SK-N-SH treated with all-trans-retinoic acid at 6 μM for 48 hours (cell line): ENCODE data around the gene SEMA5B.

Source experiments
- ARNTL ChIP-seq: fragments of 450-650 bp; formaldehyde crosslinking; IDR thresholded peaks from 2 replicates; pipeline ENCODE4 v1.5.0; 2020; ENCODE audit warnings: low read depth, mild to moderate bottlenecking, moderate library complexity, borderline replicate concordance
- CSDC2 ChIP-seq: fragments of 250-450 bp; sonication (Bioruptor Pico); IDR thresholded peaks from 2 replicates; pipeline ENCODE4 v1.5.0; 2020; ENCODE audit warnings: mild to moderate bottlenecking, moderate library complexity
- ISL1 ChIP-seq: fragments of 250-450 bp; sonication (Bioruptor Pico); IDR thresholded peaks from 2 replicates; pipeline ENCODE4 v2.1.2; 2022; ENCODE audit warnings: mild to moderate bottlenecking, moderate library complexity
- OSR1 ChIP-seq: fragments of 250-450 bp; sonication (Bioruptor Pico); IDR thresholded peaks from 2 replicates; pipeline ENCODE4 v1.8.0; 2022; ENCODE audit warnings: moderate library complexity, mild to moderate bottlenecking, inconsistent platforms
- RARB ChIP-seq: fragments of 250-450 bp; sonication (Bioruptor Pico); IDR thresholded peaks from 2 replicates; pipeline ENCODE4 v1.8.0; 2021; ENCODE audit warnings: mild to moderate bottlenecking, moderate library complexity
- ZC3H10 ChIP-seq: fragments of 250-450 bp; sonication (Bioruptor Pico); IDR thresholded peaks from 2 replicates; pipeline ENCODE4 v1.5.1; 2021; ENCODE audit warnings: mild to moderate bottlenecking, moderate library complexity
- ZFP3 ChIP-seq: fragments of 250-450 bp; sonication (Bioruptor Pico); IDR thresholded peaks from 2 replicates; pipeline ENCODE4 v1.5.0; 2020; ENCODE audit warnings: mild to moderate bottlenecking, moderate library complexity
- ZFP30 ChIP-seq: fragments of 450-650 bp; formaldehyde crosslinking; IDR thresholded peaks from 2 replicates; pipeline ENCODE4 v1.5.0; 2022; ENCODE audit warnings: mild to moderate bottlenecking, moderate library complexity
- ZNF565 ChIP-seq: fragments of 450-650 bp; formaldehyde crosslinking; conservative IDR thresholded peaks from 2 replicates; pipeline ENCODE4 v1.5.0; 2020; ENCODE audit warnings: low read depth, mild to moderate bottlenecking, moderate library complexity
- TF ChIP-seq, protein P1 (sequence below): fragments of 250-450 bp; sonication (Bioruptor Pico); IDR thresholded peaks from 2 replicates; pipeline ENCODE4 v1.5.1; 2021; ENCODE audit warnings: mild to moderate bottlenecking, moderate library complexity
- TF ChIP-seq, protein P2 (sequence below): fragments of 250-450 bp; sonication (Bioruptor Pico); IDR thresholded peaks from 2 replicates; pipeline ENCODE4 v1.8.0; 2021; ENCODE audit warnings: low read depth, mild to moderate bottlenecking, moderate library complexity, borderline replicate concordance

DNA sequence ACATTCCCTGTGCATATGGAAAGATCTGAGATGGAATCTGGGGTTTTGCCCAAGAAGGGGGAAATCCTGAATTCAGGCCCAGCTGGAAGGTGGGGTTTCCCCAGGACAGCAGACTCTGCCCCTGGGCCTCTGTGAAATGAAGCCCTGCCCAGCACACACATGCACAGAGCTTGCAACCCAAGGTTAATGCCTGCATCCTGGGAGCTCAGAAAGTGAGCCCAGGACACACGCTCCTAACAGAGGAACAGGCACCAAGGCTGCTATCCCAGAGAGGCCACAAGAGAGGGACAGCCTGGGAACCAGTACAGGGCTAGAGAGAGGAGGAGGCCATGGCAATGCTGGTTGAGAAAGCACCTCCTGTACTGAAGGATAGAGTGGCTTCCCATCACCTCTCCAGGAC, 16.1 kb downstream of the SEMA5B start:
- TF ChIP-seq ARNTL (no peak), OSR1 (CRISPR knock-in tag) (no peak), ZNF565 (no peak), ZC3H10 (CRISPR knock-in tag) (no peak), RARB (CRISPR knock-in tag) (no peak), CSDC2 (CRISPR knock-in tag) (no peak), ZFP3 (CRISPR knock-in tag) (no peak), ISL1 (CRISPR knock-in tag) (no peak), ZFP30 (CRISPR knock-in tag) (no peak)
- TF ChIP-seq, protein P1, sequence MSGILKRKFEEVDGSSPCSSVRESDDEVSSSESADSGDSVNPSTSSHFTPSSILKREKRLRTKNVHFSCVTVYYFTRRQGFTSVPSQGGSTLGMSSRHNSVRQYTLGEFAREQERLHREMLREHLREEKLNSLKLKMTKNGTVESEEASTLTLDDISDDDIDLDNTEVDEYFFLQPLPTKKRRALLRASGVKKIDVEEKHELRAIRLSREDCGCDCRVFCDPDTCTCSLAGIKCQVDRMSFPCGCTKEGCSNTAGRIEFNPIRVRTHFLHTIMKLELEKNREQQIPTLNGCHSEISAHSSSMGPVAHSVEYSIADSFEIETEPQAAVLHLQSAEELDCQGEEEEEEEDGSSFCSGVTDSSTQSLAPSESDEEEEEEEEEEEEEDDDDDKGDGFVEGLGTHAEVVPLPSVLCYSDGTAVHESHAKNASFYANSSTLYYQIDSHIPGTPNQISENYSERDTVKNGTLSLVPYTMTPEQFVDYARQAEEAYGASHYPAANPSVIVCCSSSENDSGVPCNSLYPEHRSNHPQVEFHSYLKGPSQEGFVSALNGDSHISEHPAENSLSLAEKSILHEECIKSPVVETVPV = no peak
- TF ChIP-seq, protein P2, sequence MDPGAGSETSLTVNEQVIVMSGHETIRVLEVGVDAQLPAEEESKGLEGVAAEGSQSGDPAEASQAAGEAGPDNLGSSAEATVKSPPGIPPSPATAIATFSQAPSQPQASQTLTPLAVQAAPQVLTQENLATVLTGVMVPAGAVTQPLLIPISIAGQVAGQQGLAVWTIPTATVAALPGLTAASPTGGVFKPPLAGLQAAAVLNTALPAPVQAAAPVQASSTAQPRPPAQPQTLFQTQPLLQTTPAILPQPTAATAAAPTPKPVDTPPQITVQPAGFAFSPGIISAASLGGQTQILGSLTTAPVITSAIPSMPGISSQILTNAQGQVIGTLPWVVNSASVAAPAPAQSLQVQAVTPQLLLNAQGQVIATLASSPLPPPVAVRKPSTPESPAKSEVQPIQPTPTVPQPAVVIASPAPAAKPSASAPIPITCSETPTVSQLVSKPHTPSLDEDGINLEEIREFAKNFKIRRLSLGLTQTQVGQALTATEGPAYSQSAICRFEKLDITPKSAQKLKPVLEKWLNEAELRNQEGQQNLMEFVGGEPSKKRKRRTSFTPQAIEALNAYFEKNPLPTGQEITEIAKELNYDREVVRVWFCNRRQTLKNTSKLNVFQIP (CRISPR knock-in tag) = no peak
